A172 (cell line): Measurements from ENCODE around the gene RASL10A. TPM values are rescaled to one million over a fixed set of nuclear protein-coding genes. Genes with fewer than 3 reads are reported as not detected.

Experiments used
- DNase-seq: peaks from one replicate; pipeline ENCODE4 v3.0.0-alpha.2; 2015; ENCODE audit warnings: low spot score
- total RNA-seq: library from RNA; depleted of rRNA; stranded (reverse); fragments of >200 nt; shearing (Covaris generic); gene quantifications from 2 replicates; pipeline ENCODE4 v1.2.3, GENCODE V29; 2014

The RASL10A gene
- total RNA-seq, 1 experiment from 2014 or later: not detected

DNA sequence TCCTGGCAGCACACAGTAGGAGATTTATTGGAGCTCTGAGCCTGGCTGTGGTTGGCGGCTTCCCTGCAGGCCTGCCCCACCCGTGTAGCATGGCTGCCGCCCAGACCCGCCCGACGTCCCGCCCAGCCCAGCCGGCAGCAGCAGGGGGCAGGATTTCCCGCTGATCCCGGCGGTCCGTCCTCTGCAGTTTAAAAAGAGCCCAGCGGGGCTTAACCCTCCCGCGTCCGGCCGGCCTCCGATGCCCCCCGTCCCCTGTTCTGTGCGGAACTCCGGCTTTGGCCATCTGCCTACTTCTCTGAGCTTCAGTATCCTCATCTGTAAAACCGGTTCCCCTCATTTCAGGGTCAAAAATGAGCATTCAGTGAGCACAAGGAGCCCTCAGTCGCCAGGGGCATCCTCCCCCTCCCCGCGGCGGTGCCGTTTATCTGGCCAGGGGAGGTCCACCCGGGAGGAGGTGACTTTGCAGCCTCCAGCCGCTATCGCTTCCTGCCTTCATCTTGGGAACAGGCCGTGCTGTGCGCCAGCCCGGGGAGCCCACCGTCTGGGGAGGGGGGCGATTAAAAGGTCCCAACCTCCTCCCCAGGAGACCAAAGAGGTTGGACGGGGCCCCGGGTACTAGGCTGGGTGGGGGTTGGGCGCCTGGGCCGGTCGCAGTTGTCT lies 9.2 kb downstream of the RASL10A start, which contains the start of gene GAS2L1:
TSS of gene GAS2L1 (plus strand) at position 476 of the 660 bp plus-strand sequence. CDS start 1,456 bp downstream, outside the sequence.
- peak; percentile 60 for DNase-seq

DNA sequence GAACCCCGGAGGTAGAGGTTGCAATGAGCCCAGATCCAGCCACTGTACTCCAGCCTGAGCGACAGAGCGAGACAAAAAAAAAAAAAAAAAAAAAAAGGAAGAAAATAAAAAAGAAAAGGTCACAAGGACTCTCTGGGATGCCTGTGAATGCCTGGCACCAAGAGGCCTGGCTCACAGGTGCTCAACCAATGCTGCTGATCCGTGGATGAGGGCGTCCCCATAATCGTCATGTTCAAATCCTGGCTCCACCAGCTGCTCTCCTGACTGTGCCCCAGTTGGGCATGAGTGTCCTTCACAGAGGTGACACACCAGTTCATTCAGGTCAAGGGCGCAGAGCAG lies 9.7 kb downstream of the RASL10A start:
- no peak for DNase-seq

DNA sequence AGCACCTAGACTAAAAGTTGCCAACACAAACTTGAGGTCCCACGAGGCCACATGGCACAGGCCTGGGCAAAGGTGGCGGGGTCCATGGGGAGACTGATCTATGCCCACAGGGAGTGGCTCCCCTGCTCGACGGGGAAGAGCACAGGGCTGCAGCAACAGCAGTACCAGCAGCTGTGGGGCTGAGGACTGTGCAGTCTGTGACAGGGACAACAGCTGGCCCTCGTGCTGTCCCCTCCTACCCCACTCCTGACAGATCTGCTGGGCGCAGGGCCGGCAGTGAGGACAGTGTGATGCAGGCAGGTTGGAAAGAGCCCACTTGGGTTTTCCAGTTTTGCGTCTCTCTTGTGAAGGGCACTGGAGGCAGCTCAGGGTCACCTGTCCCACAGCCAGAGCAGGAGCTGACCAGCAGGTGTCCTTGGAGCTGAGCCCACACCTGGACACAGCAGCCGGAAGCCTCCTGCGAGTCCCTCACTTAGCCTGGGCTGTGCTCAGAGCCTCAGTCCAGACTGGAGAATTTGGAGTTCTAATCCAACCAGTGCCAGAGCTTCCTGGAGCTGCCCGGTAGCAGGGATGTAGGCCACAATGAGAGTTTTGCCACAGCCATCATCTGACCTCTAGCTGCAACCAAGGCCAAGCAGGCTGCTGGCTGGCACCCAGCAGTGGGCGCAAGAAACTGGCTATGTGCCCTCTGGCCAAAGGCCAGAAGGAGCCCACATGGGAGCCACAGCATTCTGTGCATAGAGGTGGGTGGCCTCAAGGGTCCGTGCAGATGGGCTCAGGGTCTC lies 12.6 kb downstream of the RASL10A start:
- no peak for DNase-seq

- no peak for DNase-seq
These were observed 13.2 kb downstream of the RASL10A start for GRCh38 chr22:29302402-29302680.

- DNase-seq: no peak
These were observed 13.6 kb downstream of the RASL10A start for GRCh38 chr22:29301716-29302401.

GRCh38 chr22:29300807-29301601 lies 14.5 kb downstream of the RASL10A start:
- no peak for DNase-seq

GRCh38 chr22:29300467-29300806 lies 15.1 kb downstream of the RASL10A start:
- no peak for DNase-seq

GRCh38 chr22:29299136-29299900 lies 16.2 kb downstream of the RASL10A start:
- DNase-seq: no peak

DNA sequence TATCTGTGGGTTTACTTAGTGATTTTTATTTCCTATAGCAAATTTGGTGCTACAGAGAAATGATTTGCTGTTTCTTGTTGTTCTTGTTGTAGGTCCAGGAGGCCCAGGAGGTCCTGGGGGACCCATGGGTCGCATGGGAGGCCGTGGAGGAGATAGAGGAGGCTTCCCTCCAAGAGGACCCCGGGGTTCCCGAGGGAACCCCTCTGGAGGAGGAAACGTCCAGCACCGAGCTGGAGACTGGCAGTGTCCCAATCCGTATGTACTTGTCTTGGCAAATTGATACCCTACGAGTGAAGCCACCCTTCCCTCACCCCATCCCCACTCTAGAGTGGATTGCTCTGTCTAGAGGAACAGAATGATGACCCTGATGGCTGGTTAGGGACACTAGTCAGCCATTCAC lies 16.9 kb downstream of the RASL10A start:
- no peak for DNase-seq

DNA sequence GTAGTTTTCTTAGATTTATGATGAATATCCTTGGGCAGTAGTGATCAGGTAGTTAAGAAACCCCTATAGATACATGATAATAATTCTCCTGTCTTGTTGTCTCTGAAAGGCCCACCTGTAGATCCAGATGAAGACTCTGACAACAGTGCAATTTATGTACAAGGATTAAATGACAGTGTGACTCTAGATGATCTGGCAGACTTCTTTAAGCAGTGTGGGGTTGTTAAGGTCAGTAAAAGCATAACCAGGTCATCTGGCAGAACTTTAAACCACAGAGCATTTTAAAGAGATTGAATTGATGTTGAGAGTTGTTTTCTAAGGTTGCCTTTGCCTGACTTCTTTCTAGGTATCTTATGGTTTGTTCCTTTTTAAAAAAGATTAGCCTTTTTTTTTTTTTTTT lies 23.1 kb downstream of the RASL10A start:
- DNase-seq: no peak

DNA sequence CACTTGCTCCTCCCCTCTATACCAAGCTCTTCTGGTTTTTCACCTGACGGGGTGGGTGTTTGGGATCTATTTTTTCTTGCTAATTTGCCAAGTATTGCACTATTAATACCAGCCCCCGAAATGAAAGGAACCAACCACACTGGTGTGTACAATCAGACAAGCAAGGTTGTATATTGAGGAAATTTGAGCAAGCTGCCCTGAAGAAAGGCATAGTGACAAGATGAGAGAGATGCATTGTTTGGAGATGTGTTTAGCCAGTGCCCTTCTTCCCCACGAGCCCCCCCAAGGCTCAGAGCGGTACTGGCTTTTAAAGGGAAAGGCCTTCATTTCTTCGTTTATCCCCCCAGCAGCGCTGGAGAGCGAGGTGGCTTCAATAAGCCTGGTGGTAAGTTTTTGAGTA lies 24.3 kb downstream of the RASL10A start:
- no peak for DNase-seq

DNA sequence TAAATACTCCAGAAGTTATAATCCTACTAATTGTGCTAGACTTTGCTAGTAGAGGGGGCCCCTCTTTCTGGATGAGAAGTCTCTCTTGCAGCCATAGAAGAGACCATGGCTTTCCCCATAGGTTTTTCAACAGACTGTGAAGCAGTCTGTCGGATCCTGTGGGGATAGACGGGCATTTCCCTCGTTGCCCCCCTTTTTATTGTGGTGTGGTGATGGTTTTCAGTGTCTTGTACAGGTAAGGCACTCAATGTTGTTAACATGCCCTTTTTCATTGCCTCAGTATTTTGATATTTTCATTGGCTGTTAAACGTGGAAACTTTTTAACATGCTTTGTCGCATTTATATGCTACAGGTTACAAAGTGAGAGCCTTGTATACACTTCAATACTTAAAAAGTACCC lies 25.4 kb downstream of the RASL10A start:
- no peak for DNase-seq

GRCh38 chr22:29288837-29289236 lies 26.7 kb downstream of the RASL10A start:
- no peak for DNase-seq

- no peak for DNase-seq
These were observed 31.3 kb downstream of the RASL10A start for GRCh38 chr22:29284196-29284595.

GRCh38 chr22:29277927-29278326 lies 37.6 kb downstream of the RASL10A start:
- DNase-seq: no peak

- no peak for DNase-seq
These were observed 39.5 kb downstream of the RASL10A start for GRCh38 chr22:29275819-29276565.

DNA sequence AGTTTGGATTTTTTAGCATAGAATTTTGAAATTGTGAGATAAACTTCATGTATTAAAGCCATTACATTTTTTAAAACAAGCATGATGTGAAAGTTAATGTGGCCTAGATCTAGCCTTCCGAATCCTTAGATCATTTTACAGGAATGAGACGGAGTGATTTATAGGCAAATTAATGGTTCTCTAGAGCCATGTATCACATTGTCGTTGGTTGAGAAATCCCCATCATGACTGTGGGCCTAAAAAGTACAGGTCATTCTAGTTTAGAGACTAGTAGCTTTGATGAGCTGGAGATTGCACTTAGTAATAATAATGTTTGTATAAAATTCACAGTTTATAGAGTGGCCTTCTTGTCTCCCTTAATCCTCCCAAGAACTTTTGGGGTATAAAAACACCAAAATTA lies 40.3 kb downstream of the RASL10A start:
- DNase-seq: no peak

DNA sequence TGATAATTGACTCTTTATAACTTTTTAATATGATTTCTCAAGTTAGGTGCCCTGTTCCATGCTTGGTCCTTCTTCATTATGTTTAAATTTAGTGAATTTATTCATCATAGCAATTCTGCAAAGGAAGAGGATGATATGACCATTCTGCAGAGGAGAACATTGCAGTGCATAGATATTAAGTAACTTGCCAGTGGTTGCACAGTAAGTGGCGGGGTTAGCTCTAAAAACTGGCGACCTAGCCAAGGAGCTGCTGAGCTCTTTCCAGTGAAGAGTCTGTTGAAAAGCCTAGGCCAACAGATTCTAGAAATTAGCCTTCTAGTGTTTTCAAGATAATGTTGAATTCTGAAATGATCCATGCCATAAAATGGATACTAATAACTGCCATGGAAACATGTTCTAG lies 42.9 kb downstream of the RASL10A start:
- DNase-seq: no peak

DNA sequence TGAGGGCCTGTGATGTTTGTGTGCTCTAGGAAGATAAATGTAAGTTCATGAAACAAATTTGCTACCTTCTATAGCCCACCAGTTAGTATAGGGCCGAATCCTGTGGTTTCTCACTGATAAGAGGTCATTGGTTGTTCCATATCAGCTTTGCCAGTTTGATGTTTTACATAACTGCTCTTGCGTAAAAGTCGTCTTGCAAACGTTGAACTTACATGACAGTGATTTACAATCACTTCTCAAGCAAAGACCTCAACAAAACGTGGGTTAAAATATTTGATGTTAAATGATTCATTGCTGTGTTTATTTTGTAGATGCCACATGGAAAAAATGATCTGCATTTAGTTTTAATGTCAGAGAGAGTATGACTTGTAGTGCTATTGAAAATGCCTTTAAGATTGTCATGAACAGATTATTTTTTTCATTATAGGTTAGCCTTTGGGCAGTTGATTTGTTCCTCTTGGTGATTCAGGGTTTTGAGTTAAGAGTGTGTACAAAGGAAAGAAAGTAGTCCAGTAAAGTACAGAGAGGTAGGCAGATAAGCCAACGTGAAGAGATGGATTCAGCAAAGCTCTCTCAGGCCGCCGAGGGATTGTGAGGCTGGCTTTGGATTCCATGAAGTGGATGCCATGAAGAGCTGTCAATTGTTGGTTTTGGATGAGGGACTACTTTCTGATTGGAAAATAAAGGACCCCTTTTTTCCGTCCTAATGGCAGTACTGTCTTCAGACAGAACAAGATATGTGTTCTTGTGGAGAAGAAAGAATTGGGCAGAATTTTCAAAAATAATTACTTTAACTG lies 44.8 kb downstream of the RASL10A start:
- DNase-seq: no peak
